PC-9 (cell line): ENCODE results near the gene SIM2.

Source experiments
- EZH2 ChIP-seq: fragments of 200-600 bp; sonication (generic); IDR thresholded peaks from 2 replicates; pipeline ENCODE4 v1.8.0; 2017; ENCODE audit warnings: antibody characterized with exemption, low read depth
- TF ChIP-seq, protein P1 (sequence below): fragments of 200-600 bp; sonication (generic); conservative IDR thresholded peaks from 2 replicates; pipeline ENCODE4 v1.6.1; 2017; ENCODE audit warnings: mixed run types, antibody characterized with exemption, mild to moderate bottlenecking, moderate library complexity

DNA sequence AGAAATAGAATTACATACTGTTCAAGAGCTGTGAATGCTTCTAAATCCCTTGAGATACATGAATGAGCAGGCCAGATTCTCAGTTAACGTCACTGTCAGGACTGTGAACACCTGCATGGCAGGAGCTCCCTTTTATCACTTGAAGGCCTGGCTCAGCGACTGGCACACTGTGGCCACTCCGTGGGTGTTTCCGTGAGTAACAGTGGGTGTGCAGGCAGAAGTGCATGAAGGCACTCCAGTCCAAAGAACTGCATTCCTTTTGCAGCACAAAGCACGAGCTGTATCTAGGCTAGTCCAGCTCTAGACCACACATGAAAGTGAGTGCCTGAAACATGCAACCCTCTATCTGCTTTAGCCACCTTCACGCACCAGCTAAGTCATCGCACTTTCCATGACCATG lies 9.6 kb upstream of the SIM2 start:
- TF ChIP-seq, protein P1, sequence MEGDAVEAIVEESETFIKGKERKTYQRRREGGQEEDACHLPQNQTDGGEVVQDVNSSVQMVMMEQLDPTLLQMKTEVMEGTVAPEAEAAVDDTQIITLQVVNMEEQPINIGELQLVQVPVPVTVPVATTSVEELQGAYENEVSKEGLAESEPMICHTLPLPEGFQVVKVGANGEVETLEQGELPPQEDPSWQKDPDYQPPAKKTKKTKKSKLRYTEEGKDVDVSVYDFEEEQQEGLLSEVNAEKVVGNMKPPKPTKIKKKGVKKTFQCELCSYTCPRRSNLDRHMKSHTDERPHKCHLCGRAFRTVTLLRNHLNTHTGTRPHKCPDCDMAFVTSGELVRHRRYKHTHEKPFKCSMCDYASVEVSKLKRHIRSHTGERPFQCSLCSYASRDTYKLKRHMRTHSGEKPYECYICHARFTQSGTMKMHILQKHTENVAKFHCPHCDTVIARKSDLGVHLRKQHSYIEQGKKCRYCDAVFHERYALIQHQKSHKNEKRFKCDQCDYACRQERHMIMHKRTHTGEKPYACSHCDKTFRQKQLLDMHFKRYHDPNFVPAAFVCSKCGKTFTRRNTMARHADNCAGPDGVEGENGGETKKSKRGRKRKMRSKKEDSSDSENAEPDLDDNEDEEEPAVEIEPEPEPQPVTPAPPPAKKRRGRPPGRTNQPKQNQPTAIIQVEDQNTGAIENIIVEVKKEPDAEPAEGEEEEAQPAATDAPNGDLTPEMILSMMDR, result no peak
- no peak for TF ChIP-seq EZH2
